Right ventricle myocardium superior (tissue), 1 donor: Measurements from ENCODE around the gene NLGN1. TPM values are rescaled to one million over a fixed set of nuclear protein-coding genes. Genes with fewer than 3 reads are reported as not detected.

ENCODE experiments used
- ATAC-seq: fragments of 200-7000 bp; cut with Tn5 transposase; one replicate; pipeline ENCODE4 v1.9.1; 2020; ENCODE audit warnings: mild to moderate bottlenecking; ENCODE audit not compliant: poor library complexity
- DNase-seq: peaks from one replicate; pipeline ENCODE4 v3.0.0-alpha.2; 2020
- intact Hi-C: fragments of 100-400 bp; cut with DNase I; formaldehyde crosslinking; loops from one replicate; pipeline ENCODE4 v1.11.2; 2022
- total RNA-seq: library from RNA; stranded (reverse); fragmentation: NEBNext Ultra II Directional; extraction: Animal tissue kit (Norgen Biotek cat#: 25700); gene quantifications from one replicate; pipeline ENCODE4 v1.2.1, GENCODE V29; 2021
- donor health status: DM: no; HTN: yes; CAD: no; lungs with severe emphysema.

The NLGN1 gene
- total RNA-seq, 1 donor from 2014 or later, result 7.8 TPM

DNA sequence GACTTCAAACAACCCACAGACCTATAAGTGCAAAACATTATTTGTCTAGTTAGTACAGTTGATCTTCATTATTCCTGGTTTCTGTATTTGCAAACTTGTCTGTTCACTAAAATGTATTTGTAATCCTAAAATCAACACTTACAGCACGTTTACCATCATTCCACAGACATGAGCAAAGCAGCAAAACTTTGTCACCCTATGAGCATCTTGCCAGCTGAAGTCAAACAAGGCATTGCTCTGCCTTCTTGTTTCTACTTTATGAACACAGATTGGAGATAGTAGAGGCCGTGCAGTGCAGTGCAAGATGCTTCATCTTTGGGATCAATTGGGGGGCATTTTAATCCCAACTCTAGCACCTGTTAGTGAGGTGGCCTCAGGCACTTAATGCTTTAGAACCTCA is 202.1 kb downstream of the NLGN1 start:
- DNase-seq, result no peak
- intact Hi-C loops, result no loop called here
- no peak for ATAC-seq

DNA sequence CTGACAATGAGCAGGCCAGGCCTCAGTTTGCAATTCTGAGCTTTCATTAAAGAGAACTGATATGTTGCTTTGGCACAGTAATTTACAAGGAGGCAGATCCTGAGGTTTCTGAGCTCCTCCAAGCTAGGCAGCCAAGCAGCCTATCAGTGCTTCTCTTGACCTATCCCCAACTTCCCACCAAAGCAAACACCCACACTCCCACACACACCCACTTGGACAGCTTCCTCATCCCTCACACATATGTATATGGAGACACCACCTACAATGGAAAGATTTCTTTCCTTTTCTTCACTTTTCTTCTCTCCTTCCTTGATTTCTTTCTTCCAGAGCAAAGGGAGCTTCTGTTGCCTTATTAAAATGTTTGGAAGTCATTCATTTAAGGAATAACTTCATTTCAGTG is 217.0 kb downstream of the NLGN1 start:
- intact Hi-C loops, result no loop called here

DNA sequence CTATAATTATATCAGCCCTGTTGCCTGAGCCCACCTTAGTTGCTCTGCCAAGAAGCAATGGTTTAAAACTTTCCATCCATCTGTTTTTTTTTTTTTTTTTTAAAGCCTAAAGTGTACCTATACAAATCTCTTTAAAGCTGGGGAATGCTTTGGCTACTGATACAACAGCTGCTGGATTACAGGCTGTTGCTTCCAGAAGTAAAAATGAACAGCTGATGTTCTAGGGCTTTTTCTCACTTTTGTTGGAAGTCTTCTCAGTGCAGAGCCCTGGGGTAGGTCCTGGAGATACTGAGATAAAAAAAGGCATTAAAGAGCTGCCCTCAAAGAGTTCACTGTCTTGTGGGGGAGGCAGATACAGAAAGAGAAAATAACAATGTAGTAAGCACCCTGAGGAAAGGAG is 218.1 kb downstream of the NLGN1 start:
- ATAC-seq, result no peak
- no peak for DNase-seq
- intact Hi-C loops, result no loop called here

More for the DNA sequence above, 217.0 kb downstream of the NLGN1 start:
- ATAC-seq (no peak), DNase-seq (no peak)

DNA sequence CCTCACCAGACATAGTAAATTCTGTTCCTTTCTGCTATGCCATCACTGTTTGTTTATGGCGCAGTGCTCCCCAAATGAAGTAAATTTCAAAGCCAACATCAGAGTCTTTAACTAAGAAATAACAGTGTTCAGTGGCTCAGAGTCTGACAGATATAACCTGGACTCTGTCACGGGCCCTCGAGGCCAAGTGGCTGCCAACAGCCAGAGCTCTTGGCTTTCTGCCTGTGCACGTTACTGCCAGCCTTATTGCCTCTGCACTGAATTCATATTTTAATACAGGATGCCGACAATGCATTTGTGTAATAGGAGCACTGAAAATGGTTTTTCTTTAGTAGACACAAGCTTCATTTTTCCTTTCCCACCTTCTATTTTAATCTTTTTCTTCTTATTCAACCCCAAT is 219.9 kb downstream of the NLGN1 start:
- intact Hi-C loops, result no loop called here
- ATAC-seq (peak; percentile 95), DNase-seq (peak; percentile 63)

DNA sequence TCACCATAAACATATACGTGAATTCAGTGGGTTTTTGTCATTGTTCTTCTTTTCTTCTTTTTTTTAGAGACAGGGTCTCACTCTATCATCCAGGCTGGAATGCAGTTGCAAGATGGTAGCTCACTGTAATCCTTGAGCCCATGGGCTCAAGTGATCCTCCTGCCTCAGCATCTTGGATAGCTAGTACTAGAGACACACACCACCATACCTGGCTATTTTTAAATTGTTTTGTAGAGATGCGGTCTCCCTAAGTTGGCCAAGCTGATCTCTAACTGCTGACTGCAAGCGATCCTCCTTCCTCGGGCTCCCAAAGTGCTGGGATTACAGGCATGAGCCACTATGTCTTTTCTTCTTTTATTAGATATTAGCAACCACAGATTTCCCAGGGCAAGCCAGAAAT is 220.6 kb downstream of the NLGN1 start:
- DNase-seq, result no peak
- ATAC-seq, result peak; percentile 22
- intact Hi-C loops, result no loop called here

DNA sequence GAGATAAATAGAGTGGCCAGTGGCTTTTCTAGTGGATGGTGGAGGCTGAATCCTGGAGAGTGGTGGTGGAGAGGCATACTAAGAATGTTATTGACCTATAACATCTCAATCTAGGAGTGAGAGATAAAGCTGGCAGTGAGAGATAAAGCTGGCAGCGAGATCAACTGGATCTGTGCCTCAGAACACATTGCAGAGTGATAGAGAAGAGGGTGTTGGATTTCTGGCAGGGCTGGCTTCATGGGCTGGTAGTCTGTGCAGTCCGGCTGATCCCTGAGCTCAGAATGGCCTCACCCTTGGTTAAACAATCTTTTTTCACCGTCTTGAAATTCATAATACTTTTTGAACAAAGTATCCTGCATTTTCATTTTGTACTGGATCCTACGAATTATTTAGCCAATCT is 221.2 kb downstream of the NLGN1 start:
- ATAC-seq (peak; percentile 91), DNase-seq (peak; percentile 39)
- intact Hi-C loops, result no loop called here

DNA sequence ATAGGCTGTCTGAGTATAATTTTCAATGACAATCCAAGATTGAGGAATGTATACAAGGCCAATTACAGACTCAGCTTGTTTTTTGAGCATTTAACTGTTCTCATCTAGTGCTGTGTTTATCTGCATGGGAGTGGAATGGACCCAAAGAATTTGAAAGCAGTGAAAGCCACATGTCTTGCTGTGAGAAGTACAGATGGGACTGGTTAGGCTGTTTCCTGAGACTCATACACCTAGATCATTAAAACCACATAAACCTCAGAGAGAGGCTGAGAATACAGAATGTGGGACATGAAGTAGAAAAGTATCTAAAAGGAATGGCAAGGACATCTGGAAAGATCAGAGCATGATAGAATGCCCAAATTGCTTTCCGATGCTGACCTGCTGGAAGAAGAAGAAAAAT is 224.6 kb downstream of the NLGN1 start:
- intact Hi-C loops, result no loop called here
- no peak for ATAC-seq
- no peak for DNase-seq

DNA sequence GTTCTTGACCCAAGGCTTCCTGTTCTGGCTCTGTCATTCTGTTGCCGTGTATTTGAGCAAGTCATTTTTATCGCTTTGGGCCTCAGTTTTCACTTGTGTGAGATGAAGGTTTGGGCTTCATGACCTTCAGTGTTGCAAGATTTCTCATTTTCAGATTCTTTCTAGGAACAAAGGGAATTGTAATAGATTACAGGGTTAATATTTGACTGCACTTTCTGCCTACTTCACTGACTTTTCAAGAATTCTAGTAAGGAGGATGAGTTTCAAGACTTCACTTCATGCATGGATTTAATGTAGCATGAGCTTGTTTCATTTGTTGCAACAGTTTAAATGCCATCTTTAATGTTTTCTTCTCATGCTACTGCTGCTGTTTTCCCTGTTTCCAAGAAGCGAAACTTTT is 226.5 kb downstream of the NLGN1 start:
- ATAC-seq (no peak), DNase-seq (no peak)
- intact Hi-C loops, result no loop called here

DNA sequence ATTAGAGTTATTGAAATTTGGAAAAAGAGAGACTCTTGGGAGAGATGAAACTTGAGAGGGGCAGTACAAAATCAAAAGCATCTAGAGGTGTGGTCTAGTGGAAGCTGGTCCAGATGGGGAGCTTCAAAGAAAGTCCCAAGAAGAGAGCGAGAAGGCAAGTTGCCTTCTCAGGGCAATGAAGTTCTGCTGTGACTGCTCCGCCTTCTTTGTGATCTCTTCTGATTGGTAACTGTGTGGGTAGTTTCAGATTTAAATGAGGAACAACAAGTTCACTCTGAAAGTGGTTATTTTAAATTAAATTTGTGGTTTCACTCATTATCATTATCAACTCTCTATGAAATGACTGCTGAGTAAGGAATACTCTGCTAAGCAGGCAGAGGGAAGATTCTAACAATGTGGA is 233.3 kb downstream of the NLGN1 start:
- DNase-seq (no peak), ATAC-seq (no peak)
- intact Hi-C loops, result no loop called here

DNA sequence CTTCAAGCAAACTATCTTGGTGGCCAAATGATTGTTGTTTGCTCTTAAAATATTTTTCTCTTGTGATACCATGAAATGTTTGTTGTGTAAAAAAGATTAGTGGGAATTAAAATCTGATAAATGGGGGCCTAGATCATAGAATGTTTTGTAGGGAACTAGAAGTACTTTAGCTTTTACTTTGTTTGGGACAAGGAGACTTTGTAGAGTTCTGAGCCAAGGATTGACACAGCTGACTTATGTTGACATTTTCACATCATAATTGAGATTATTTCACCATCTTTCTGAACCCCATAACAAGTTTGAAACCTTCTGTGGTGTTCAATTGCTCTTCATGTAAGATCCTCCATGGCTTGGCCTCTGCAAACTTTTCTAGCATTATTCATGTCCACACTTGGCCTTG is 235.4 kb downstream of the NLGN1 start:
- ATAC-seq (no peak), DNase-seq (no peak)
- intact Hi-C loops, result no loop called here

DNA sequence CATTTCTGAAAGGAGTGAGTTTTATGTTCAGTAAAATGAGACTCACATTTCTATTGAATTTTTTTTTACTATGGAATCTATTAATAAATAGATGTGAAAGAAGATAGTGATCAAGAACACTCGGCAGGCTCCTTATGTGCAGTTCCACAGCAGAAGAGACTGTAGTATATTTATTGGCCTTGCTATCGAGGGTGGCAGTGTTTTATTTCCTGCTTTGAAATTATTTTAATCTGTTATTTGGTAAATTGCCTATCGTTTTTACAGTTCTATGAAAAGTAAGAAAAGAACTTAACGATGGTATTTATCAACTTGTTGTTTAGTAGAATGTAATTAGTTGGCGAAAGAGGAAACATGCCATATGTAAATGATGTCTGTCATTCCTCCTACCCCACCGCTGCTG is 238.3 kb downstream of the NLGN1 start:
- intact Hi-C loops, result no loop called here
- ATAC-seq (no peak), DNase-seq (no peak)

DNA sequence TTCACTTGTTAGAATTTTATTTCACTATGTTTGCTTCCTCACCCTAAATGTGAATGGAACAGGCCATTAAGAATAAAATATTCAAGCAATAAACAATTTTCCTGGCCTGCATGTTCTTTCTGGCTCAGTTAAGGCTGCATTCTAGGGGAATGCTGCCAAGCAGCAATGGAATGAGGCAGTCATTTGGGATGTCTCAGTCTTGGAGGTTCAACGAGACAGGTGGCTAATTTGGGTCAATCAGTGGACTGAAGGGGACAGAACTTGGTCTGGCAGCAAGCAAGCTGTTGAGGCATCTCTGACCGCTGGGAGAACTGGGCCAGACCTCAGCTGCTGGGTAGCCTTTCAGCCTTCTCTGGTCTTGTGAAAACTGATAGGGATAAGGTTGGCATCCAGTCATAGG is 241.6 kb downstream of the NLGN1 start:
- DNase-seq (no peak), ATAC-seq (no peak)

DNA sequence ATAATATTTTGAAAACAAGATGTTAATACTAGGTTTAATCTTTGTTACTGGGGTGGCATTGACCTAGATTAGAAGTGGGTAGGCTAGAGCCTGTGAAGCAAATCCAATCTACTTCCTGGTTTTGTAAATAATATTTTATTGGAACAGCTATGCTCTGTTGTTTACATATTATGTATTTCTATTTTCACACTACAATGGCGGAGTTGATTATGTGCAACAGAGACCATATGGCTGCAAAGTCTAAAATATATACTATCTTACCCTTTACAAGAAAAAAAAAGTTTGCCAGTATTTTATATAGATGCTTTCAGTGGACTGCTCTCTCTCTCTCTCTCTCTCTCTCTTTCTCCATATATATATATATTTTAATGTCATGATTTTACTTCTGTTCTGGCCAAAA is 244.2 kb downstream of the NLGN1 start:
- ATAC-seq (no peak), DNase-seq (no peak)
- intact Hi-C loops, result no loop called here

More for the DNA sequence above, 241.6 kb downstream of the NLGN1 start:
- intact Hi-C loops, result no loop called here

DNA sequence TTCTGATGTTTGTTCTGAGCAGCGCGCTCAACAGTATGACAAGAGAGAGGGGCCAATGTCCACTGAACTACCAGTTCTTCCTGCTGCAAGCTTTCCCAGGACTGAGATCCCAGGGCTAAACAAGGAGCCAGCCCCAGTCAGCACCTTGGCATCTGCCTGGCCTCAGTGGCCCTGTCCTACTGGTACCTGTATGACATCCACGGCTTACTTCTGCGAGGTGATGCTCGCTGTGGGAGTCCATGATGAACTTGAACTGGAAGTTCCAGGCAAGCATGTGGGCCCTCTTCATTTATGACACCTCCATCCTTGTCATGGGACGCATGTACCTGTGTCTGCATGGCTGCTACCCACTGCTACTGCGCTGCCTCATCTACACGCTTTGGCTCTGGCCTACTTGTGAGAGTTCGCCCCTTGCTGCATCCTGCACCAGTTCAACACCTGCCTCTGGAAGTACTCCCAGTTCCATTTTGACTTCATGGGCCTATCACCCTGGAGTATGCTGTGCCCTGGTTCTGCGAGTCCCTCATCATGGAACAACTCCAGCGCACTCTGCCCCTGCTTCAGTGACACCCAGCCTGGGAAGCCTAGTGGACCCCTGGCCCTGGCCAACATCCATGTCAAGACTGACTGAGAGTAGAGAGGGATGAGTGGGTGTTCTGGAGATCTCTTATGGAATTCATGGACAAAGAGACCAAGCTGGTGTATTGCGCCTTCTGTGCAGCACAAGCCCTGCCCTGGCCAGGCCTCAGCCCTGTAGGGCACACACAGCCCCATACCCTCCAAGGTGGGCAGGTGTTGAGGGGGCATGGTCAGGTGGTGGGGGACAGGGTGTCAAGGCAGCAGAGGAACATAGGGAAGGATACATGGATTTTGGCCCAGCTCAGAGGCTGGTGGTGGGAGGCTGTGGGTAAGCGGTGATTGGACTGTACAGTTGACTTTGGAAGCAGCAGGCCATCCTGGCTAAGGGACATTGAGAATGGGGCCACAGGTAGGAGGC is 246.8 kb downstream of the NLGN1 start:
- intact Hi-C loops, result no loop called here
- ATAC-seq, result no peak
- DNase-seq, result no peak

DNA sequence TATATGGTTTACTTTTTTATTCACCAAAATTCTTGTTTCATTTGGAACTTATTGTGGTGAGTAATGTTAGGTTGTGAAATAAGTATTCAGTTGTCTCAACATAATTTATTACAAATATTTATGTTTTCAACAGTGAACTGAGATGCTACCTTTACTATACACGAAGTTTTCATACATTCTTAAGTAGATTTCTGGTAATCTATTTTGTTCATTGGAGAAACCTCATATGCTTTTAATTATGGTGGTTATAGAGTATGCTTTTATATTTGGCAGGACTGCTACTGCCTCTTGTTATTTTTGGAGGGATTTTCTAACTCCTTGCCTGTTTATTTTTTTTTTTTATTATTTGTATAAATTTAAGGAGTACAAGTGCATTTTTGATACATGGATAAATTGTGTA is 253.1 kb downstream of the NLGN1 start:
- no peak for ATAC-seq
- intact Hi-C loops, result loop anchor here (5.0 kb wide), 1 partner anchor 1452 kb away; no protein-coding TSS in a partner anchor
- DNase-seq, result no peak

DNA sequence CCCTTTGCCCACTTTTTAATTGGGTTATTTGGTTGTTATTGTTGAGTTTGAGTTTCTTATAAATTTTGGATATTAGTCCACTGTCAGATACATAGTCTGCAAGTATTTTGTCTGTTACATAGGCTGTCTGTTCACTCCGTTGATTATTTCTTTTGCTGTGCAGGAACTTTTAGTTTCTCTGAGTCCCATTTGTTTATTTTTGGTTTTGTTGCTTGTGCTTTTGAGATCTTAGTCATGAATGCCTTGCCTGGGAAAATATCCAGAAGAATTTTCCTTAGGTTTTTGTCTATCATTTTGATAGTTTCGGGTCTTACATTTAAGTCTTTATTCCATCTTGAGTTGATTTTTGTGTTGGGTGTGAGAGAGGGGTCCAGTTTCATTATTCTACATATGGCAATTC is 254.5 kb downstream of the NLGN1 start:
- intact Hi-C loops, result loop anchor here (5.0 kb wide), 1 partner anchor 1450 kb away; no protein-coding TSS in a partner anchor
- no peak for ATAC-seq
- no peak for DNase-seq

DNA sequence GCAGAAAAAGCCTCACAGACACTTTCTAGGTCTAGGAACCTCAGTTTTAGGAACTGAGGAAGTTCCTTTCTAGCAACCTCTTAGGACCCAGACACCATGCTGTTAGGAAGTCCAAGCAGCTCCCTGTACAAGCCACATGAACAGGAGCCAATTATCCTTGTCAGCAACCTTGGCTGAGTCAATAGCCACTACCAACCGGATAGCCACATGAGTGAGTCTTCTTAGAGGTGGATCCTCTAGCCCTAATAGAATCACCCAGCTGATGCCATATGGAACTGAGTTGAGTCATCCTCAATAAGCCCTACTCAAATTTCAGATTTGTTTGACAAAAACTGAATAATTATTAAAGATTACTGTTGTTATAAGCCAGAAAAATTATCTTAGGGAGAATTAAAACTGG is 256.2 kb downstream of the NLGN1 start:
- ATAC-seq, result no peak
- intact Hi-C loops, result loop anchor here (5.0 kb wide), 1 partner anchor 1449 kb away; no protein-coding TSS in a partner anchor
- DNase-seq, result no peak

DNA sequence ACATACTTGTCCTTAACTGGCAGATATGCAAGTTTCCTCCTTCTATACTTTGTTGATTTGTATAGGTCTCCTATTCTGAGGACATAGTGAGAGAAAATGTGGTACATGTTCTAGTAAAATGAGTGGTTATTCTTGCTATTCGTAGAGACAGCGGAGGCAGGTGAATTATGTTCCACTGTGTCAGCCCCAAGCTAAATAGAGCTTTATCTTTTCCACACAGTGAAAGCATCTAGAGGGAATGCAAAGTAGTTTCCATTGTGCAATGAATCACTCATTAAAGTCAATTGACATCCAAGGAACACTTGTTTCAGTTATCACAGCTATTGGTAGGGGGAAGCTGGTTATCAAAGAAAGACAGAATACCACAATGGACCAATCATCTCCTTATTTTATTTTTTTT is 262.4 kb downstream of the NLGN1 start:
- intact Hi-C loops, result no loop called here
- DNase-seq, result no peak

DNA sequence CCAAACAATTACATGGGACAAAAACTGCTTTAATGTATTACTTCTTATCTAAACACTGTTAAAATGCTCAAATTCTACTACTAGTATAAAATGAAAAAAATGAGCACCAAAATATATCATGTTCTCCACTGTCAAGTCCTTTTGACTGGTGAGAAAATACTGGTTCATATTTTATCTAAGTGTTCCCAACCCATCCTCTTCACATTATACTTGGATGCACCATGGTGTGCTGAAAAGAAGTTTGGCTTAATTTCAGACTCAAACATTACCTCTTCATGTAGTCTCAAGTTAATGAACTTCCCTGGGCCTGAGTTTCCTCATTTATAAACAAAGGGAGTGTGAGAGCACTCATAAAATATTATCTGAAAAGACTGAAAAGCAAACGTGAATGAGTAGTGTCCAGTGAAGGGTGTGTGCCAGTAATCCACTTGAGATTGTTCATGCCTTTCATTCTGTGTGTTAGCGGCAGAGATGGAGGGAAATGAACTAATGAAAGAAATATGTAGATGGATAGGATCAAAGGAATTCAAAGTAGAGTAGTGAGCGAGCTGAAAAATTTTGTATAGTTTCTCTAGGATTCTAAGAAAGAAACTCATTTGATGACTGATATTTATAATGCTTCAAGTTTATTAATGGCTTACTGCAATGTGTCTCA is 263.2 kb downstream of the NLGN1 start:
- intact Hi-C loops, result no loop called here
- ATAC-seq, result peak; percentile 76
- no peak for DNase-seq

More for the DNA sequence above, 262.4 kb downstream of the NLGN1 start:
- peak; percentile 79 for ATAC-seq

DNA sequence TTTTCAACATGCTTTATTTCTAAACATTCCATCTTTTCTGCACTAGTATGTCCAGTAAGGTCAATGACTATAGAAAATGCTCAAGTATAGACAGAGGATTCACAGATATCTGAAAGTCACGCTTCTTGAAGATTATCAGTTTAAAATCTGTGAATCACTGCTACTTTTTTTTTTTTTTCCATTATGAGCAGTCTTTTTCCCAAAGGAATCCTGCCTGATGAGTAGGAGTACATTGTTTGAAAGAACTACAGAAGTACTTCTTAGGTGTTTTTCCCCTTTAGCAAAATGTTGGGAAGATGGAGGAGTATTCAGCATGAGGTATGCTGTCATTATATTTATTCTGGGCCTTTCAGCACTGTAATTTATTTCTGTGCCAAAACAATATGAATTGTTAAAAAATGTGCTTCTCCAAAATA is 266.2 kb downstream of the NLGN1 start:
- ATAC-seq (no peak), DNase-seq (no peak)
- intact Hi-C loops, result no loop called here
